Measurements from ENCODE around the gene PARVG. TPM values are rescaled to one million over a fixed set of nuclear protein-coding genes. Genes with fewer than 3 reads are reported as not detected.

The PARVG gene
- polyA plus RNA-seq, 1 donor (not counting 4 experiments of a cell fraction or from before 2014, with no cell fraction given), result not detected

DNA sequence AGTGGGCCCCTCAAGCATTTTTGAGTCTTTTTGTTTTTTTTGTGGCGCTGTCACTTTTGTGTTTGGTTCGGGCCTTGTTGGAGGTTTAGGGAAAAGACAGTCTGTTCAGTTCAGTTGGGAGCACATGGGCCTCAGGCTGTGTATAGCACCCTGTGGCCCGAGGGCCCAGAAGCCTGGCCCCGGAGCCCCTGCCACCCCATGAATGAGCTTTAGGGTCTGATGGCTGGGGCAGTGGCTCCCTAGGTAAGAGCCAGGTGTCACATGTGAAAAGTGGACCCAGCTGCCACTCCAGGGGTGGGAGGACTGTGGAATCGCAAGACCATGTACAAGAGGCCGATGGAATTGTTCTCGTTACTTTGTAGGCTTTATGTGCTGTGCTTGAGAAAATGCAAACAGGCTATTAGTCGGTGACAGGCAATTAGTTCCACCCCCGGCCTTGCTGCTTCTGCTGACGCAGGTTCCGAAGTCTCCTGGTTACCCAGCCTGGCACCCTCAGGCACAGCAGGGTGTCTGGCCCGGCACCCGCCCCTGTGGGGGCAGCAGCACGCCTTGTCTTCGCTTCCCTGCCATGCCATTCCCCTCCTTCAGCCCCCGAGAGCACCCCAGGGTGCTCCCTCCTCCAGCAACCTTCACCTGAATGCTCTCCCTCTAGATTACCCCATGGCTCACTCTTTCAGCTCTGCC is 38.2 kb upstream of the PARVG start:
- no peak overlapping the region for H2AFZ ChIP-seq (ENCODE audit: control insufficient read depth, low read length)
- peaks cover 11% of the 10 kb centered on the region for H3K27me3 ChIP-seq (ENCODE audit: control insufficient read depth, extremely low read depth, insufficient read depth, low read length)
- no peak overlapping the region for H3K4me2 ChIP-seq (ENCODE audit: control insufficient read depth, extremely low read depth, insufficient read depth, low read depth, low read length)
- no peaks in the 10 kb centered on the region for H3K79me2 ChIP-seq (ENCODE audit: control insufficient read depth, insufficient read depth, low read length)
- no peak for FAIRE-seq
- no peak overlapping the region for H3K27ac ChIP-seq (ENCODE audit: control insufficient read depth, insufficient read depth, low read length)
- no peaks in the 10 kb centered on the region for H3K9me1 ChIP-seq (ENCODE audit: control insufficient read depth, extremely low read depth, insufficient read depth, low read length)
- H3K4me1 ChIP-seq (ENCODE audit: control insufficient read depth, extremely low read depth, insufficient read depth, low read length), result no peaks in the 10 kb centered on the region
- no peak overlapping the region for H3K4me3 ChIP-seq (ENCODE audit: control insufficient read depth in 2 of 3, extremely low read depth in 1 of 3, insufficient read depth in 2 of 3, low read depth in 1 of 3, low read length in 3 of 3)
- dilution Hi-C loops (cut with MboI; ENCODE audit: extremely low pct_ligation_motif_present, low sequenced_read_pairs), result no loop called here
- no peaks in the 10 kb centered on the region for H3K9me3 ChIP-seq (ENCODE audit: control insufficient read depth, low read depth, low read length)
- no peak overlapping the region for H3K9ac ChIP-seq (ENCODE audit: control insufficient read depth, extremely low read depth, insufficient read depth, low read length)
- no peaks in the 10 kb centered on the region for H4K20me1 ChIP-seq (ENCODE audit: control insufficient read depth, extremely low read depth, insufficient read depth, low read length)
- H3K36me3 ChIP-seq (ENCODE audit: control insufficient read depth in 2 of 2, extremely low read depth in 1 of 2, insufficient read depth in 2 of 2, low read length in 2 of 2), result no peaks in the 10 kb centered on the region
- no peak for TF ChIP-seq EZH2 (IDR thresholded peaks at IDR 0.05; ENCODE audit: low read length)
- TF ChIP-seq, protein P1, sequence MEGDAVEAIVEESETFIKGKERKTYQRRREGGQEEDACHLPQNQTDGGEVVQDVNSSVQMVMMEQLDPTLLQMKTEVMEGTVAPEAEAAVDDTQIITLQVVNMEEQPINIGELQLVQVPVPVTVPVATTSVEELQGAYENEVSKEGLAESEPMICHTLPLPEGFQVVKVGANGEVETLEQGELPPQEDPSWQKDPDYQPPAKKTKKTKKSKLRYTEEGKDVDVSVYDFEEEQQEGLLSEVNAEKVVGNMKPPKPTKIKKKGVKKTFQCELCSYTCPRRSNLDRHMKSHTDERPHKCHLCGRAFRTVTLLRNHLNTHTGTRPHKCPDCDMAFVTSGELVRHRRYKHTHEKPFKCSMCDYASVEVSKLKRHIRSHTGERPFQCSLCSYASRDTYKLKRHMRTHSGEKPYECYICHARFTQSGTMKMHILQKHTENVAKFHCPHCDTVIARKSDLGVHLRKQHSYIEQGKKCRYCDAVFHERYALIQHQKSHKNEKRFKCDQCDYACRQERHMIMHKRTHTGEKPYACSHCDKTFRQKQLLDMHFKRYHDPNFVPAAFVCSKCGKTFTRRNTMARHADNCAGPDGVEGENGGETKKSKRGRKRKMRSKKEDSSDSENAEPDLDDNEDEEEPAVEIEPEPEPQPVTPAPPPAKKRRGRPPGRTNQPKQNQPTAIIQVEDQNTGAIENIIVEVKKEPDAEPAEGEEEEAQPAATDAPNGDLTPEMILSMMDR (optimal IDR thresholded peaks at IDR 0.05 in 1 of 3, IDR thresholded peaks at IDR 0.05 in 1 of 3, conservative IDR thresholded peaks at IDR 0.05 in 1 of 3; ENCODE audit: extremely low read depth in 1 of 3, insufficient read depth in 2 of 3, low read length in 3 of 3), result no peak
- DNase-seq (ENCODE audit: low read depth, low spot score), result no peak

DNA sequence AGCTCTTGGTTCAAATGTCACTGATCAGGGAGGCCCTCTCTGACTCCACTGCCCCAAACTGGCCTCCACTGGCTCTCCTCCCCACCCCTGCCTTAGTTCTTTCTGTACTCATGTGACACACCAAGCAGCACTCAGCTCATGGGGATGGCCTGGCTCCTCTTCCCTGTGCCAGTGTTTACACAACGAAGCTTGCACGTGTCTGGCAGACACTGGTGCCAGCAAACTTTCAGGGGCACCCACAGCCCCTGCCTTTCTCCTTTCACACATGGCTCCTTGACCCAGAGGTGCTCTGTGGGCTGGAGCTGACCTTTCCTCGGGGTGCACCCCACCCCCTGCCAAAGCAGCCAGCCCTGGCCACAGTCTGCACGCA is 37.6 kb upstream of the PARVG start:
- Histone ChIP-seq H4K20me1 (ENCODE audit: control insufficient read depth, extremely low read depth, insufficient read depth, low read length) (no peaks in the 10 kb centered on the region), H2AFZ (ENCODE audit: control insufficient read depth, low read length) (no peak overlapping the region), H3K79me2 (ENCODE audit: control insufficient read depth, insufficient read depth, low read length) (no peaks in the 10 kb centered on the region), H3K9me1 (ENCODE audit: control insufficient read depth, extremely low read depth, insufficient read depth, low read length) (no peaks in the 10 kb centered on the region), H3K36me3 (ENCODE audit: control insufficient read depth in 2 of 2, extremely low read depth in 1 of 2, insufficient read depth in 2 of 2, low read length in 2 of 2) (no peaks in the 10 kb centered on the region), H3K4me2 (ENCODE audit: control insufficient read depth, extremely low read depth, insufficient read depth, low read depth, low read length) (no peak overlapping the region), H3K27ac (ENCODE audit: control insufficient read depth, insufficient read depth, low read length) (no peak overlapping the region), H3K27me3 (ENCODE audit: control insufficient read depth, extremely low read depth, insufficient read depth, low read length) (peaks cover 16% of the 10 kb centered on the region), H3K4me3 (ENCODE audit: control insufficient read depth in 2 of 3, extremely low read depth in 1 of 3, insufficient read depth in 2 of 3, low read depth in 1 of 3, low read length in 3 of 3) (no peak overlapping the region), H3K9ac (ENCODE audit: control insufficient read depth, extremely low read depth, insufficient read depth, low read length) (no peak overlapping the region), H3K4me1 (ENCODE audit: control insufficient read depth, extremely low read depth, insufficient read depth, low read length) (no peaks in the 10 kb centered on the region), H3K9me3 (ENCODE audit: control insufficient read depth, low read depth, low read length) (no peaks in the 10 kb centered on the region)
- TF ChIP-seq, protein P1 (optimal IDR thresholded peaks at IDR 0.05 in 1 of 3, IDR thresholded peaks at IDR 0.05 in 1 of 3, conservative IDR thresholded peaks at IDR 0.05 in 1 of 3; ENCODE audit: extremely low read depth in 1 of 3, insufficient read depth in 2 of 3, low read length in 3 of 3), result no peak
- TF ChIP-seq EZH2 (IDR thresholded peaks at IDR 0.05; ENCODE audit: low read length), result no peak
- FAIRE-seq (no peak), DNase-seq (ENCODE audit: low read depth, low spot score) (no peak)
- dilution Hi-C loops (cut with MboI; ENCODE audit: extremely low pct_ligation_motif_present, low sequenced_read_pairs), result no loop called here

Data from keratinocyte (primary cell).